Lower lobe of right lung (tissue), 2 donors: Measurements from ENCODE around the gene MAFF. TPM values are rescaled to one million over a fixed set of nuclear protein-coding genes. Genes with fewer than 3 reads are reported as not detected.
"Not testable (repeated sequence)": the region's sequence is repeated elsewhere in the genome, so short reads cannot be mapped to it uniquely, and the experiment has no call there.

Experiments
- ATAC-seq, 2 donors: fragments of 200-7000 bp; cut with Tn5 transposase; one replicate each; pipeline ENCODE4 v1.9.1; 2020 to 2022; ENCODE audit warnings: mild to moderate bottlenecking in 2 of 2, moderate library complexity in 2 of 2
- DNase-seq: peaks from one replicate; pipeline ENCODE4 v3.0.0-alpha.2; 2020
- H3K27ac ChIP-seq: fragments of 200-600 bp; one replicate; pipeline ENCODE4 v1.8.0; 2022
- H3K27me3 ChIP-seq: fragments of 200-600 bp; one replicate; pipeline ENCODE4 v1.8.0; 2022; ENCODE audit warnings: low read depth
- H3K36me3 ChIP-seq: fragments of 200-600 bp; one replicate; pipeline ENCODE4 v1.8.0; 2022; ENCODE audit warnings: mild to moderate bottlenecking
- H3K4me1 ChIP-seq: fragments of 200-600 bp; one replicate; pipeline ENCODE4 v1.8.0; 2022
- H3K4me3 ChIP-seq: fragments of 200-600 bp; one replicate; pipeline ENCODE4 v1.8.0; 2022; ENCODE audit warnings: mild to moderate bottlenecking
- H3K9me3 ChIP-seq: fragments of 200-600 bp; one replicate; pipeline ENCODE4 v1.8.0; 2022
- intact Hi-C: fragments of 100-400 bp; cut with DNase I; formaldehyde crosslinking; loops from one replicate; pipeline ENCODE4 v1.11.0; 2022
- total RNA-seq: library from RNA; stranded (reverse); fragmentation: NEBNext Ultra II Directional; extraction: Animal tissue kit (Norgen Biotek cat#: 25700); gene quantifications from one replicate; pipeline ENCODE4 v1.2.1, GENCODE V29; 2021
- TF ChIP-seq, protein P1 (sequence below): fragments of 200-600 bp; IDR thresholded peaks from one replicate; pipeline ENCODE4 v1.8.0; 2022; ENCODE audit warnings: antibody characterized with exemption, mild to moderate bottlenecking
- donor health status: DM: no; HTN: yes; CAD: no; lungs with severe emphysema.

The MAFF gene
- total RNA-seq, 1 donor from 2014 or later, result 41.3 TPM

- no peaks in the 10 kb centered on the region for H3K27me3 ChIP-seq
- no peaks in the 10 kb centered on the region for H3K9me3 ChIP-seq
- H3K36me3 ChIP-seq, result peaks cover 72% of the 10 kb centered on the region
- no peak overlapping the region for H3K4me3 ChIP-seq
- DNase-seq (no peak), ATAC-seq (no peak)
- TF ChIP-seq, protein P1, sequence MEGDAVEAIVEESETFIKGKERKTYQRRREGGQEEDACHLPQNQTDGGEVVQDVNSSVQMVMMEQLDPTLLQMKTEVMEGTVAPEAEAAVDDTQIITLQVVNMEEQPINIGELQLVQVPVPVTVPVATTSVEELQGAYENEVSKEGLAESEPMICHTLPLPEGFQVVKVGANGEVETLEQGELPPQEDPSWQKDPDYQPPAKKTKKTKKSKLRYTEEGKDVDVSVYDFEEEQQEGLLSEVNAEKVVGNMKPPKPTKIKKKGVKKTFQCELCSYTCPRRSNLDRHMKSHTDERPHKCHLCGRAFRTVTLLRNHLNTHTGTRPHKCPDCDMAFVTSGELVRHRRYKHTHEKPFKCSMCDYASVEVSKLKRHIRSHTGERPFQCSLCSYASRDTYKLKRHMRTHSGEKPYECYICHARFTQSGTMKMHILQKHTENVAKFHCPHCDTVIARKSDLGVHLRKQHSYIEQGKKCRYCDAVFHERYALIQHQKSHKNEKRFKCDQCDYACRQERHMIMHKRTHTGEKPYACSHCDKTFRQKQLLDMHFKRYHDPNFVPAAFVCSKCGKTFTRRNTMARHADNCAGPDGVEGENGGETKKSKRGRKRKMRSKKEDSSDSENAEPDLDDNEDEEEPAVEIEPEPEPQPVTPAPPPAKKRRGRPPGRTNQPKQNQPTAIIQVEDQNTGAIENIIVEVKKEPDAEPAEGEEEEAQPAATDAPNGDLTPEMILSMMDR, result no peak
- peak overlapping the region; percentile 70 for H3K27ac ChIP-seq
- peaks cover 33% of the 10 kb centered on the region for H3K4me1 ChIP-seq
- intact Hi-C loops, result no loop called here
These were observed 29.1 kb downstream of the MAFF start for GRCh38 chr22:38230916-38231315.

- DNase-seq (no peak), ATAC-seq (no peak)
- Histone ChIP-seq H3K27ac (no peak overlapping the region), H3K4me3 (no peak overlapping the region), H3K9me3 (no peaks in the 10 kb centered on the region), H3K4me1 (peaks cover 40% of the 10 kb centered on the region), H3K36me3 (peaks cover 70% of the 10 kb centered on the region), H3K27me3 (no peaks in the 10 kb centered on the region)
- intact Hi-C loops, result no loop called here
- TF ChIP-seq, protein P1, result no peak
These were observed 30.4 kb downstream of the MAFF start for GRCh38 chr22:38232196-38232595.

DNA sequence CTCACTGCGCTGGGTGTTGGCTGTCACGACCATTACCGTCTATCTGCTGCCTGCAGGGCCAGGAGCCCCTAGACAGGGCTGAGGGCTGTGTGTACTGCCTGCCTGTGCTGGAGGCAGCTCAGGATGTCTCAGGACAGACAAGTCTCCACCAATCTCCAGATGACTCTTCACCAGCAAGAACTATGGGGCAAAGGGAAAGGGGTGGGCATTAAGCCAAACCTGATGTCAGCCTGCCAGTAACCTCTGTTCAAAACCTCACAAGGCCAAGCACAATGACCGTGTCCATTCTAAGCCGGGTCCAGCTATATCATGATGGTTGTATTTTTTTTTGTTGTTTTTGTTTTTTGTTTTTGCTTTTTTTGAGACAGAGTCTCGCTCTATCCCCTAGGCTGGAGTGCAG, 31.6 kb downstream of the MAFF start:
- no peak for ATAC-seq
- DNase-seq, result no peak
- Histone ChIP-seq H3K27me3 (no peaks in the 10 kb centered on the region), H3K4me3 (no peak overlapping the region), H3K9me3 (no peaks in the 10 kb centered on the region), H3K4me1 (peaks cover 40% of the 10 kb centered on the region), H3K36me3 (peaks cover 58% of the 10 kb centered on the region), H3K27ac (no peak overlapping the region)
- TF ChIP-seq, protein P1, result no peak
- intact Hi-C loops, result no loop called here

- H3K27ac ChIP-seq, H3K4me3 ChIP-seq, intact Hi-C loops, H3K27me3 ChIP-seq, DNase-seq, H3K9me3 ChIP-seq, ATAC-seq: not testable (repeated sequence)
- Histone ChIP-seq H3K36me3 (peaks cover 58% of the 10 kb centered on the region), H3K4me1 (peaks cover 40% of the 10 kb centered on the region)
These were observed 32.1 kb downstream of the MAFF start for GRCh38 chr22:38233856-38234255.

DNA sequence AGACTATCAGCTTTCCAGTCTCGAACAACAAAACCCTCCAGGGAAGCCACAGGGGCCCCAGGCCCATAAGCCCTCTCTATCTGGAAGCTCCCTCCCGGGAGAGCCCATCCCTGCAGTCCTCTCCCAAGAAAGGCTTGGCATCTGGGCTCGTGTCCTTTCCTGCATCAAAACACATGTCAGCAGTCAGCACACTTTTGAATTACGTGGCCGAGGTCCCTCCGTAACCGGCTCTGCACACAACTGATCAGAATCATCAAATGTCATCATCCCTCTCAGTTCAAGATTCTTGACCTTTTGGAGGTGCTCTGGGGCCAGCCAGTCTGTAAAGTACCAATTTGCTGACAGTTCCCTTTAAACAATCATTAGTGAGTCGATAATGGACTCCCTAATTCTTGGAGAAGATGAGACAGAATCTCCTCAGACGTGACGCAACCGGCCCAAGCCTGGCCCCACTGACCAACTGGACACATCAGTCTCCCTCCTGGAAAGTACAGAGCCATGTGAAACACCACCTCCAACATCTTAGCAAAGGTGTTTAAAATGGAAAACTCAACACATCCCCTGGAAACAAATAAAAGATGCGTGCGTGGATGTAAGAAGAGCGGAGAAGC, 33.6 kb downstream of the MAFF start:
- H3K4me1 ChIP-seq, result peaks cover 44% of the 10 kb centered on the region
- TF ChIP-seq, protein P1, result no peak
- intact Hi-C loops, result no loop called here

DNA sequence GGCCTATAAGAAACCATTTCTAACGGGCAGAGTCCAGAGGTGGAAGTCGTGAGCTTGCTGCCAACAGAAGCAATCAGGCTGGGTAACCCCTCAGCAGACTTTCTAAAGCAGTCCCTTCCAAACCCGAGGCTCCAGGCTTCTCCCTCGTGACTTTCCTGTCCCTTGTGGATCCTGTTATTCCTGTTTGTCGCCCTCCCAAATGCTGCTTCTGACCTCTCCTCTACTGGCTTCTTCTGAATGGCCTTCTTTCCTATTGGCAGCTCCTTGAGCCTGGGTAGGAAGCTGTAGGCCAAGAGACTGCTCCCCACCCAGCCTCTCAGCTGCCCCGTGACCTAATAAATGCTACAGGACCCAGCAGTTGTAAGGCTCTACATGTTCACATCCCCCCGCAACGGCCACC, 35.0 kb downstream of the MAFF start:
- H3K9me3 ChIP-seq, result no peaks in the 10 kb centered on the region
- ATAC-seq (peak; percentile 20 to 41), DNase-seq (no peak)
- H3K4me3 ChIP-seq, result no peak overlapping the region
- TF ChIP-seq, protein P1, result no peak
- no peaks in the 10 kb centered on the region for H3K27me3 ChIP-seq
- intact Hi-C loops, result no loop called here
- H3K36me3 ChIP-seq, result peaks cover 41% of the 10 kb centered on the region
- H3K27ac ChIP-seq, result peak overlapping the region; percentile 68
- H3K4me1 ChIP-seq, result peaks cover 41% of the 10 kb centered on the region

More for the DNA sequence above, 33.6 kb downstream of the MAFF start:
- H3K4me3 ChIP-seq, result no peak overlapping the region
- no peak overlapping the region for H3K27ac ChIP-seq
- peaks cover 56% of the 10 kb centered on the region for H3K36me3 ChIP-seq
- no peak for ATAC-seq
- no peaks in the 10 kb centered on the region for H3K27me3 ChIP-seq
- H3K9me3 ChIP-seq, result no peaks in the 10 kb centered on the region
- DNase-seq, result no peak
